GM21367 (cell line): ENCODE data around the gene CFAP100.

ENCODE experiments used
- ATAC-seq: cut with Tn5 transposase; IDR thresholded peaks from one replicate; pipeline ENCODE4 v1.9.1; 2021; ENCODE audit not compliant: unreplicated experiment

Gene CFAP100

GRCh38 chr3:126439346-126439967 is 44.7 kb downstream of the CFAP100 start:
- ATAC-seq = no peak

- ATAC-seq = no peak
Observed at GRCh38 chr3:126439968-126440708, 45.4 kb downstream of the CFAP100 start.

GRCh38 chr3:126440709-126440995 is 45.9 kb downstream of the CFAP100 start:
- no peak for ATAC-seq

- ATAC-seq = no peak
Observed at GRCh38 chr3:126441256-126441880, 46.7 kb downstream of the CFAP100 start.

GRCh38 chr3:126442094-126442855 is 47.6 kb downstream of the CFAP100 start:
- no peak for ATAC-seq

GRCh38 chr3:126442856-126443242 is 48.1 kb downstream of the CFAP100 start:
- ATAC-seq = no peak

- no peak for ATAC-seq
Observed at GRCh38 chr3:126445506-126445905, 50.8 kb downstream of the CFAP100 start.

- ATAC-seq = no peak
Observed at GRCh38 chr3:126446301-126446700, 51.6 kb downstream of the CFAP100 start.

- ATAC-seq = no peak
Observed at GRCh38 chr3:126446791-126447190, 52.1 kb downstream of the CFAP100 start.

GRCh38 chr3:126447456-126448106 is 52.9 kb downstream of the CFAP100 start:
- no peak for ATAC-seq

GRCh38 chr3:126448136-126448892 is 53.6 kb downstream of the CFAP100 start:
- no peak for ATAC-seq

GRCh38 chr3:126448893-126449180 is 54.1 kb downstream of the CFAP100 start:
- ATAC-seq = no peak

GRCh38 chr3:126449621-126450051 is 54.9 kb downstream of the CFAP100 start:
- ATAC-seq = no peak

- no peak for ATAC-seq
Observed at GRCh38 chr3:126450219-126450618, 55.5 kb downstream of the CFAP100 start.

- no peak for ATAC-seq
Observed at GRCh38 chr3:126450744-126451143, 56.0 kb downstream of the CFAP100 start.

- no peak for ATAC-seq
Observed at GRCh38 chr3:126451511-126451910, 56.8 kb downstream of the CFAP100 start.

- ATAC-seq = no peak
Observed at GRCh38 chr3:126452213-126452612, 57.5 kb downstream of the CFAP100 start.

- no peak for ATAC-seq
Observed at GRCh38 chr3:126454025-126454424, 59.3 kb downstream of the CFAP100 start.

GRCh38 chr3:126454437-126455198 is 59.9 kb downstream of the CFAP100 start:
- ATAC-seq = no peak

- no peak for ATAC-seq
Observed at GRCh38 chr3:126456211-126456610, 61.5 kb downstream of the CFAP100 start.
